NCI-H524 (cell line): Measurements from ENCODE around the gene SLIRP.
A peak's percentile ranks its signal among the peaks of the same experiment; 100 is the strongest.

Experiments
- DNase-seq, 2 experiments: peaks; one replicate each; lab custom pipeline; 2025; lab: John Stamatoyannopoulos, UW

Gene SLIRP

DNA sequence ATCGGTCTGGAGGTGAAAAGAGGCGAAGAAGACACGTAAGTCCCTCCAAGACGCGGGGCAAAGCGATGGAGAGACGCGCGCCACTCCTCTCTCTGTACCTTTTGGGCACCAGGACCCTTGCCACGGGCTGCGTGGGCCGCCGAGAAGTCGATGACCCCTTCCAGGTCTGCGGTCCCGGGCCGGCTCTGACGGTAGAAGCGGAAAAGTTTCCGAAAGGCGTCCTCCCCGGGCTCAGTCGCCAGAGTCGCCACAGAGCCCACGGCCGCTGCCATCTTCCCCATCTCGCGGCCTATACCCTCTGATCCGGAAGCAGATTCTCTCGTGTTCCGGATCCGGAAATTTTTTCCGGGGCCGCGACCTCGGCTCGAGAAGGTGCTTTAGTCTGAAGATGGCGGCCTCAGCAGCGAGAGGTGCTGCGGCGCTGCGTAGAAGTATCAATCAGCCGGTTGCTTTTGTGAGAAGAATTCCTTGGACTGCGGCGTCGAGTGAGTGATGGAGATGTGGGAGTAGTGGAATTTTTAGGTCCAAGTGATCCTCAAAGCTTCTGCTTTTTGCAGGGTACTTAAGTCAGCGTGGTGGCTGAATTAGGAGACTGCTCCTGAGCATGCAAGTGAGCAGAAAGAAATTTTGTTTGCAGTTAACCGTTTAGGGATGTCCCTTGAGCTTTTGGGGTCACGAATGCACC is at the start of gene SLIRP, which contains the start of gene ALKBH1:
Gene SLIRP (plus strand): TSS at position 380 of the 685 bp plus-strand sequence. CDS start 9 bp downstream, at position 389.
Gene ALKBH1 (minus strand): TSS at position 300 of the 685 bp plus-strand sequence. CDS start 19 bp downstream, at position 281.
- DNase-seq: peak; percentile 85 to 94

- no peak for DNase-seq
These were observed 48.1 kb upstream of the SLIRP start for GRCh38 chr14:77659831-77660230.

- peak; percentile 87 to 96 for DNase-seq
These were observed 47.1 kb upstream of the SLIRP start for GRCh38 chr14:77660754-77661153.

DNA sequence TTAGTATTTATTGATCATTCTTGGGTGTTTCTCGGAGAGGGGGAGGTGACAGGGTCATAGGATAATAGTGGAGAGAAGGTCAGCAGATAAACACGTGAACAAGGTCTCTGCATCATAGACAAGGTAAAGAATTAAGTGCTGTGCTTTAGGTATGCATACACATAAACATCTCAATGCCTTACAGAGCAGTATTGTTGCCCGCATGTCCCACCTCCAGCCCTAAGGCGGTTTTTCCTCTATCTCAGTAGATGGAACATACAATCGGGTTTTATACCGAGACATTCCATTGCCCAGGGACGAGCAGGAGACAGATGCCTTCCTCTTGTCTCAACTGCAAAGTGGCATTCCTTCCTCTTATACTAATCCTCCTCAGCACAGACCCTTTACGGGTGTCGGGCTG is 46.3 kb upstream of the SLIRP start:
- DNase-seq: peak in 1 of 2 experiments; percentile 51

- no peak for DNase-seq
These were observed 44.6 kb upstream of the SLIRP start for GRCh38 chr14:77663293-77663692.

- DNase-seq: no peak
These were observed 40.6 kb upstream of the SLIRP start for GRCh38 chr14:77667331-77667730.

GRCh38 chr14:77673193-77673592 is 34.7 kb upstream of the SLIRP start:
- no peak for DNase-seq

DNA sequence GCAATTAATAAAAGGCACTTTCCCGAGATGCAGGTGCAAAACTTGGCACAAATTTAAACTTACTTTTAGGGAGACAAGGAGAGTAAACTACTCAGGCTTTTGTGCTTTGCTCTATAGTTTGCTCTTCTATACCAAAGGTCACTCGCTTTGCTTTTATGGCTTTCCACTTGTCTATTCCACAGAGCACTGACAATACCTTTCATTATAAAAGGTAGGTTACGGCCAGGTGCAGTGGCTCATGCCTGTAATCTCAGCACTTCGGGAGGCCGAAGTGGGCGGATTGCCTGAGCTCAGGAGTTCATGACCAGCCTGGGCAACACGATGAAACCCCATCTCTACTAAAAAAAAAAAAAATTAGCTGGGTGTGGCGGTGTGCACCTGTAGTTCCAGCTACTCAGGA is 33.0 kb upstream of the SLIRP start:
- DNase-seq: no peak

DNA sequence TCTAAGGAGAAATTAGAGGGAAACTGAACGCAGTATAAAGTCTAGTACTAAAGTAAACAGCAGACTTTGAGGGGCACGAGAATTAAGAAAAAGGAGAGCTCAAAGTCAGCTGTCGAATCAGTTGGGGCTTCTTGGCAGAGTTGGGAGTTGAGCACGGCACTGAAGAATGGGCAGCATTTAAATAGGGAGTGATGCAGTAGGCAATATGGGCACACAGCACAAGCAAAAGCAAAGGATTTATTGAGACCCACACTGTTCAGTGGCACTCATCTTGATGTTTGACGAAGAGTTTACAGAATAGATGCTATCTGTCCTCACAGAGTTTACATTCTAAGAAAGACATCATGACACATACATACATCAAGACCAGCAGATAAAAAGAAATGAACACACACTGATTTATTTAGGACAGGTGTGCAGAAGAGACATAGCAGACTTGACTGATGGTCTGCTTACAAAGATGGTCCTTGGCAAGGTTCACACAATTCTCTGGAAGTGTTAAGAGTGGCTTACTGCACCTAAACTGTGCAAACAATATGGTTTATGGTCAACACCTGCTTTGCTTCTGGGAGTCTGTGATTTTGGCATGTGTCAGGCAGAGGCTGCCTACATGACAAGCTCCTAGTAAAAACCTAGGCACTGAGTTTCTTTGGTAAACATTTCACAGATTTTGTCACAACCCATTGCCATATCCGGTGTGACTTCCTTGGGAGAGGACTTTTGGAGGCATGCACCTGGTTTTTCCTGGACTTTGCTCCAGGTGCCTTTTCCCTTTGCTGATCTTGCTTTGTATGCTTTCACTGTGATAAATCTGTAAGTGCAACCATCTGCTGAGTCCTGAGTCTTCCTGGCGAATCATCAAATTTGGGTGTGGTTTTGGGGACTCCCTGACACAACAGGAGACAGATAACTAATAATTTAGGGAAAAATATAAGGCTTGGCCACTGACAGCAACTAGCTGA is 26.4 kb upstream of the SLIRP start:
- DNase-seq: no peak

DNA sequence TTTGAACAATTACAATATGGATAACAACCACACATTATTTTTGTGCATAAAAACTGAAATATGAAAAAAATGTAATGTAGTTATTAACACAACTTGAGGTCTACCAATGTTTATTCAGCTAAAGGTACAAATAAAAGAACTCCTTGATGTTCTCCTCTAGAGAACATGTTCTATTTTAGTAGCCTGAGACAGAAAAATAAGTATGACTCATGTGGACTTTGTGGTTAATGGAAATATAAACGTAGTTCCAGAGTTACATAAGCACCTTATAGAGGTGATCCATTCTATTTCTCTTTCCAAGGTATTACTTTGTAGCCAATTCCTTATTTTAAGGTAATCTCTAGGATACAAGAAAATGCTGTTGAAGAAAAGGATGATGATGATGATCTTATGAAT is 25.7 kb upstream of the SLIRP start:
- DNase-seq: no peak

GRCh38 chr14:77691259-77691658 is 16.6 kb upstream of the SLIRP start:
- DNase-seq: no peak

DNA sequence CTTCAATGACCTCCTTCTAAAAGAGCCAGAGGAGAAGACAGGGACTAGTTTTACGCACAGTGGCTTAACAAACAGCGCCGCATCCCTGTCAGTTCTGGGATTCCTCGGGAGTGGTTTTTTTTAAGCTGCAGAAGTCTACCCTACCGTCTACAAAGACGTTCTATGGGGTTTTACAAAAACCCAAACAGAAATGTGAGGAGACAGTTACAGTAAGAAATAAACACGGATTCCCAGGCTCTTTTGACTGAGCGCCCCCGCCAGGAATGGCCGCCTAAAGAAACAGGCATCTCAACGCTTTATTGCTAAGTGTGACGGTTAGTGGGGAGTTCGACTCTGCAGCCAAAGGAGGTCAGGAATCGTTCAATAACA is 564 bp upstream of the SLIRP start:
- DNase-seq: peak; percentile 44 to 54

DNA sequence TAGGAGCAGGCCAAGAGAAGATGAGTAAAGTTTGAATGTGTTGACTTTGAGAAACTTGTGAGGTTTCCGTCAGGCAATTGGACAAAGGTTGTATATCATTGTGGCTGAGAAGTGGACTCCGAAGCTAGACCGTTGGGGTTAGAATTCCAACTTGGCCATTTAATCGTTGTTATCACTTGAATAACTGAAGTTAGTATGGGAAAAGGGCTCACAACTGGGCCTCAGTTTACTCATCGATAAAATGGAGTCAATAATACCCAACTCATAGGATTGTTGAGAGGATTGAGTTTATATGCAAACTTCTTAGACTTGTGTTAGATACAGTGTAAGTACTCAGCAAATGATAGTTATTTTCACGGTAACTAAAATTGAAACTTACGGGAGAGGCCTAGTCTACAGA is 846 bp downstream of the SLIRP start:
- DNase-seq: no peak

DNA sequence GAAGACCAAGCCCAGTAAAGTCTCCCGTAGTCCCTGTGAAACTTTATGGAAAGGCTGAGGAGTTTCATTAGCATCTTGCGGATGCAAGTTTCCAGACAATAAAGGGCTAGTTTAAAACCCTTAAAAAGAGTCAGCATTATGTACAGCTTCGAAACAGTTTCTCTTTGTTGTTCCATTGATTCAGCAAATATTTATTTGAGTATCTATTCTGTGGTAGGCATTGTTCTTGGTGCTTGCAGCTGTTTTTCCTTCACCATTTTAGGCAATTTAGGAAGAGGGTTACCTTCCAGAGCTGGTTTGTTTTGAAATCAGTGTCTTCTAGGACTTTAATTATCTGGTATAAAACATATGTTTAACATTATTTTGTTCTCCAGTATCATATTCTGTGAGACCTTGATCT is 1.5 kb downstream of the SLIRP start:
- DNase-seq: no peak

DNA sequence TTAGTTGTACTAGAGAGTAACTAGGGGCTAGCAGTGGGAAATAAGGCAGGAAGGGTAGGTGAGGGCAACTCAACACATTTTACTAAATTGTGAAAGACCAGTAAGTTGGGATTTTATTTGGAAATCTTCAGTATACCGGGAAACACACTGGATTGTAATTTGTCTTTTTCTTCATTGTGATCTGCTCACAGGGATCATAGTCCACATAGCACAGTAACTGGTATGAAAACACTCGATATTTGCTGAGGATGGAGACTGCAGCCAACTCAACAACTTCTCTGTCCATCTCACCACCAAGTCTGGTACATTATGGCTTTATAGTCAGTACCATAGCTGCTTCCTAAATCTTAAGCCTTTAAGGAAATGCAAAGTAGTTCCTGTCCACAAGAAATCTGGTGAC is 2.5 kb downstream of the SLIRP start:
- DNase-seq: no peak

GRCh38 chr14:77714926-77715325 is 7.0 kb downstream of the SLIRP start:
- no peak for DNase-seq

GRCh38 chr14:77717608-77718305 is 9.9 kb downstream of the SLIRP start:
- no peak for DNase-seq

DNA sequence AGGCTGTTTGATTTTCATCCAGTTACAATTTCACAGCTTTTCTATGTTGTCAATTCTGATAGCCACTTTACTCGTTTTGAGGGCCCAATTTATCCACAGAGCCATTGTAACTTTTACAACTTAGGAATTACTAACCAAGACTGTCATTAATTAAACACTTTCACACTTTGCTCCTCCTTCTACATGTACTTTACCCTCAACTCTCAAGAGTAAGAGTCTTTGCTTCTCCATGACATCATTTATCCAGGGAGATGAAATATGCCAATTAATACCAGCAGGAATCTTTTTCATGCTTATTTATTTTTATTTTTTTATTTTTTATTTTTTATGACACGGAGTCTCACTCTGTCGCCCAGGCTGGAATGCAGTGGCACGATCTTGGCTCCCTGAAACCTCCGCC is 13.5 kb downstream of the SLIRP start:
- no peak for DNase-seq

DNA sequence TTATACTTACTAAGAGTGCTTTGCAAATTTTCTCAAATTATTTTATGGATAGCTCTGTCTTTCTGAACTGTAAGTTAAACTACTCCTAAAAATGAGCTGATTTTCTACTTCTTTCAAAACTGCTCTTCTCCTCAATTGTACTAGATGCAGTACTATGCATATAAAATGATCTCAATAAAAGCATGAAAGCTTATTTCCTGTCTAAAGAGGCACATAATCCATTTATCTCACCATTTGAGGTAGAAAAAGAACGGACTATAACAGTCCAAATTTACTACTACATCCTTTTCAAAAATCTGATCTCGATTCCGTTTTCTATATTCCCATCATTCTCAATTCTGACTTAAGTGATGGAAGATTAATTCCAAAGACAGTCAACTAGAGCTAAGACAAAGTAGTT is 14.4 kb downstream of the SLIRP start:
- no peak for DNase-seq

GRCh38 chr14:77730976-77731497 is 23.1 kb downstream of the SLIRP start:
- no peak for DNase-seq

- DNase-seq: no peak
These were observed 30.8 kb downstream of the SLIRP start for GRCh38 chr14:77738559-77739250.

DNA sequence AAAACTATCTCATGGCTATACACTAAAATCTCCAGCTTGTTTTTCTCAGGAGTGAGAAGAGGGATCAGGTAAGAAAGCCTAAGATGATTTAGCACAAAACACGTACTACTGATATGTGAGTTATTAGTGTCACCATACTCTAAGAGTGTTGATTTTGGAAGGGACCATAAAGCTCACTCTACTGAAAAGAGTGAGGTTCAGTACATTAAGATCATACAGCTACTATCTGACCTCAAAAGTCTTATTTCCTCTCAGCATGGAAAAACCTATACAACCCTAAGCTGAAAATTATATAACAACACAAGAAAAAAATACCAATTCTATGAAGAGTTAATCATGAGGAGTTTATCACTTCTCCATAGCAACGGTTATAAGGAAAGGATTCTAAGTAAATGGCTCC is 33.5 kb downstream of the SLIRP start:
- no peak for DNase-seq
